GM11168 (cell line): Measurements from ENCODE around the gene UBE2V1.
"Not testable (repeated sequence)": the region's sequence is repeated elsewhere in the genome, so short reads cannot be mapped to it uniquely, and the experiment has no call there.

ENCODE experiments used
- in situ Hi-C: fragments of 300-500 bp; cut with MboI; formaldehyde crosslinking; loops from one replicate; pipeline ENCODE4 v1.12.0; 2022; ENCODE audit warnings: low sequenced_read_pairs; ENCODE audit not compliant: unreplicated experiment

UBE2V1 gene

GRCh38 chr20:50138479-50139393 lies 25.8 kb upstream of the UBE2V1 start:
- in situ Hi-C loops, result no loop called here

DNA sequence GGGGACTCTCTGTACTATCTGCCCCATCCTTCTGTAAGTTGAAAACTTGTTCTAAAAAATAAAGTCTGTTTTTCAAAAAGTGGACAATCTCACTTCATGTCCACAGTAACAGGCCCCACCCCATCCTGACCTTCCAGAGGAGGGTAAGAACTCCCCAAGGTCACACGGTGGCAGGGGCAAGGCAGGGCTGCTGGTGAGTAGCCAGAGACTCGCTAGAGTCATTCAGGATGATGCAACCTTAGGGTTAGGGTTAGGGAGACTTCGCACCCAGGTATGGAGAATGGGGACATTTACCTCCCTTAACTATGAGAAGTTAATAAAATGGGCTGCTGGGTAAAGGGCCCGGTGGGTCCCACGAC lies 25.1 kb upstream of the UBE2V1 start:
- in situ Hi-C loops, result no loop called here

DNA sequence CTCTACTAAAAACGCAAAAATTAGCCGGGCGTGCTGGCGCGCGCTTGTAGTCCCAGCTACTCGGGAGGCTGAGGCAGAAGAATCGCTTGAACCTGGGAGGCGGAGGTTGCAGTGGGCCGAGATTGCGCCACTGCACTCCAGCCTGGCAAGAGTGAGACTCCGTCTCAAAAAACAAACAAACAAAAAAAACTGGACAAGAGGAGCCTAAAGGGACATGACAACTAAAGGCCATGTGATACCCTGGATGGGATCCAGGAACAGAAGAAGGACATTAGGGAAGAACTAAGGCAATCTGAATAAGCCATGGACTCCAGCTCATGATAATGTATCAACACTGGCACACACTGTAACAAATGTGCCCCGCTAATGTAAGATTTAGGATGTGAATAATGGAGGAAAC lies 24.8 kb upstream of the UBE2V1 start:
- in situ Hi-C loops, result not testable (repeated sequence)

DNA sequence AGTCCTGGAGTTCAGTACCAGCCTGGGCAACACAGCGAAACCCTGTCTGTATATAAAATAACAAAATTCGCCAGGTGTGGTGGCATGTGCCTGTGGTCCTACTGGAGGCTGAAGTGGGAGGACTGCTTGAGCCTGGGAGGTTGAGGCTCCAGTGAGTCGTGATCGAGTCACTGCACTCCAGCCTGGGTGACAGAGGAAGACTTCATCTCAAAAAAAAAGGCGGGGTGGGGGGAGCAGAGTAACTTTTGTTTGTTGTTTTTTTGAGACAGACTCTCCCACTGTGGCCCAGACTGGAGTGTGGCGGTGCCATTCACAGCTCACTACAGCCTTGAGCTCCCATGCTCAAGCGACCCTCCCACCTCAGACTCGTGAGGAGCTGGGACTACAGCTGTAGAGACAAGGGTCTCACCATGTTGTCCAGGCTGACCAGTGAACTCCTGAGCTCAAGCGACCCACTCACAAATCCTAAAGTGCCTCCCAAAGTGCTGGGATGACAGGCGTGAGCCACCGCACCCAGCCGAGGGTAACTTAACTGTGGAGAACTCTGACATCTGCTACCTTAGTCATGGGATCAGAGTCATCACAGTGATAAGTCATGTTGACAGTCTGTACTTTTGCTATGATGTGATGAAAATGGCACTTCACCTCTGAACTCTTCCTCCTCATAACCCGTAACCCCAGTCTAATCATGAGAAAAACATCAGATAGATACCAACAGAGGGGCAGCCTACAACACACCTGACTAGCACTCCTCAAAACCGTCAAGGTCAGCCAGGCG lies 24.1 kb upstream of the UBE2V1 start:
- in situ Hi-C loops, result no loop called here

DNA sequence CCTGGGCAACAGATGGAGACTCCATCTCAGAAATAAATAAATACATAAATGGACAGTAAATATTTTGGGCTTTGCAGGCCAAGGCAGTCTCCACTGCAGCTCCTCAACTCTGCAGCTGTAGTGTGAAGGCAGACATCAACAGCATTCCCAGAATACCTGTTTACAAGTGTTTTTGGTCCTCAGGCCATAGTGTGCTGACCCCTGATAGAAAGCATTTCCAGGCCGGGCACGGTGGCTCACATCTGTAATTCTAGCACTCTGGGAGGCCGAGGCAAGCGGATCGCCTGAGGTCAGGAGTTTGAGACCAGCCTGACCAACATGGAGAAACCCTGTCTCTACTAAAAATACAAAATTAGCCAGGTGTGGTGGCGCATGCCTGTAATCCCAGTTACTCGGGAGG lies 22.2 kb upstream of the UBE2V1 start:
- in situ Hi-C loops, result not testable (repeated sequence)

DNA sequence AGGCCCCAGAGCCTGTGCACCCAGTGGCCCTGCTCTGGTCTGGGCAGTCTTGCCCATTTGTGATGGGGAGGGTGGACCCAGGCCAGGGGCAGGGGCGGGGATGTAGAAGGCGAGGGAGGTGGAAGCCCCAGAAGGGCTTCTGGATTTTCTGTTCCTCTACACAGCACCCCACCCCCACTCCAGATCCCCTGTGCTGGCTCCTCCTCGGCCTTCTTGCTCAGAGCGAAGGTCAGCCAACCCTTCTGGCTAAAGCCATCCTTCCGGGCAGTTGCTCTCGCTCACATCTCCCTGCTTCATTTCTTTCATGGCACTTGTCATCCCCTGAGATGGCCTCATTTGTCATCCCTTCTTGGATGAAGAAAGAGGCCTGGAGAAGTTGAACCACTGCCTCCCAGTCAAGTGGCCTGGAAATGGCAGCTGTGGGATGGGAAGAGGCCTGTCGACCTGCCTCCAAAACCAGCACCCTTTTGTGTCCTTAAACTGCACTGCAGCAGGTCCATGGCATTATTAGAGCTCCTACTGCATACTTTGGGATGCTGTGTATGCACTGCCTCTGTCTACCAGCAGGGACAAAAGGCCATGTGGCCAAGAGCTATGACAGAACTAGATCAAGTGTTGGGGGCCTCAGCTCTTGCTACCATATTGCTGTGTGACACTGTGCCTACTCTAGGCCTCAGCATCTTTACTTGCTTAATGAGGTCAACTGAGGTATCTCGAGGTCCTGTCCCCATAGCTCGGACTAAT lies 20.7 kb upstream of the UBE2V1 start:
- in situ Hi-C loops, result no loop called here

DNA sequence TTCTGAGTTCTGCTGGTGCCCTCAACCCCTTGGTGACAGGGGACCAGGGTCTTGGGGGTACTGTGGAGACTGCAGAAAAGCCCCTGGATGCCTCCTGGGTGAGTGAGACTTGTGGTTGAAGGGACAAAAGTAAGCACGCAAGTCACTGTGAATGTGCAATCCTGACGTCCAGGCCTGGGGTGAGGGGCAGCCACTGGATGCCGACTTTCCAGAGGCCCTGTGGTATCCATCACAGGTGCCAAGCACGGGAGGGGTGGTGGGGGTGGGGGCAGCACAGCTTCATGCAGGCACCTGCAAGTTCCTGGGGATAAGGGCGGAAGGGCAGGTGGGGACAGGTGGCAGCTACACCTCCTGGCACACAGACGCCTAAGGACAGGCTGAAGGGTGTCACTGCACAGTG lies 20.1 kb upstream of the UBE2V1 start:
- in situ Hi-C loops, result no loop called here

- in situ Hi-C loops, result no loop called here
Measured at GRCh38 chr20:50130995-50131394, 18.0 kb upstream of the UBE2V1 start.

DNA sequence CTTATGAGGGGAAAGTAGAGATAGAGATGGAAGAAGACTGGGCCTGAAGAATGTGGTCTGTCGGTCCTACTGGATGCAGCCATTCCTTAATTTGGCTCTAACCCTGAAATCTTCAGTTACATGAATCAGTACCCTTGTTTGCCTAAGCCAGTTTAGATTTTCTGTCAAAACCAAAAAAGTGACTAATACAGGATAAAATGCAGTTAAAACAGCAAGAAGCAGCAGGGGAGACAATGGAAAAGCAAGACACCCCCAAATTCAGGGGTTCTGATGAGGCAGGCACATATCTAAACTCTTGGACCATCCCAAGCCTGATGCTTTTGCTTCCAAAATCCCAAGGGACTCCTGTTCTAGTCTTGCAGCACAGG lies 17.4 kb upstream of the UBE2V1 start:
- in situ Hi-C loops, result no loop called here

DNA sequence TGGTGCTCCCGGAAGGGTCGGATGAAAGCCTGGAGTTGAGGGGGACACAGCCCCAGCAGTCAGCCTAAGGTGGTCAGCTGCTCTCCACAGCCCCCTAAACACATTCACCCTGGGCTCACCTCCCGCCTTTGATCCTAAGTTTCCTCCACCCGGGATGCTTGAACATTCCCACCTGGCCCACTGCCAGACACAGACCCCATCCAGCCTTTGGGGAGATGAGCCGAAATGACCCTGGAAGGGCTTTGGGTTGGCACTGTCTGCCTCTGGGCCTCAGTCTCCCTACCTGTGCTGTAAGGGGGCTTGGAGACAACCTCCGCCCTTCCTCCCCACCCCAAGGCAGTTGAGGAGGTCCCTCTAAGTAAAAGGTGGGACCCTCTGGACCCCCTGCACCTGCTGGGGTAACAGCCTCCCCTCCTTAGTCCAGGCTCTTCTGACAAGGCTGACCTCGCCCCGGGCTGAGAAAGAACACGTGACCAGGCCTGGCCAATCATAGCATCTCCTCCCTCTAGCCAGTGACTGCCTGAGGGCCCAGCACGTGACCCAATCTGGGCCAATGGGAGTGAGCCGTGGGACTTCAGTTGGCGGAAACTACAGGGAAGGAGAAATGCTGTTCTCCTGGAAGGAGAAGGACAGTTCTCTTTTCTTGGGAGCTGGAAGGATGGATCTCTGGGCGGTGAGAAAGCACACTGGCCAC lies 16.9 kb upstream of the UBE2V1 start:
- in situ Hi-C loops, result no loop called here

DNA sequence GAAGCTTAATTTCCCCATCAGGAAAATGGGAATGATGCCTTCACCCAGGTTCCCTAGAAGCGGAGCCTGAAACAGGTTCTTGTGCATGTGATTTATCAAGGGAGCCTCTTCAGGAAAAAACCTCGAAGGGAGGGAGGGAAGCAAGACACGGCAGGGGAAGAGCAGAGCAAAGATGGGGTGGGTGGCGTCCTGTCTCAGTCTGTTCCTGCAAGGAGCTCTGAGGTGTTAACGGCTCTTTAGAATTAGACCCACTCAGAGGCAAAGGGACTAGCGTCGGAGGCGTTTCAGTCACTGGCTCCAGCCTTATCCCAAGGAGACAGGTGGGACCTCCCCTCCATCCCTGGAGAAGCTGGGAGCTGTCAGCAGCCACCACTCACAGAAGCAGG lies 15.6 kb upstream of the UBE2V1 start:
- in situ Hi-C loops, result no loop called here

DNA sequence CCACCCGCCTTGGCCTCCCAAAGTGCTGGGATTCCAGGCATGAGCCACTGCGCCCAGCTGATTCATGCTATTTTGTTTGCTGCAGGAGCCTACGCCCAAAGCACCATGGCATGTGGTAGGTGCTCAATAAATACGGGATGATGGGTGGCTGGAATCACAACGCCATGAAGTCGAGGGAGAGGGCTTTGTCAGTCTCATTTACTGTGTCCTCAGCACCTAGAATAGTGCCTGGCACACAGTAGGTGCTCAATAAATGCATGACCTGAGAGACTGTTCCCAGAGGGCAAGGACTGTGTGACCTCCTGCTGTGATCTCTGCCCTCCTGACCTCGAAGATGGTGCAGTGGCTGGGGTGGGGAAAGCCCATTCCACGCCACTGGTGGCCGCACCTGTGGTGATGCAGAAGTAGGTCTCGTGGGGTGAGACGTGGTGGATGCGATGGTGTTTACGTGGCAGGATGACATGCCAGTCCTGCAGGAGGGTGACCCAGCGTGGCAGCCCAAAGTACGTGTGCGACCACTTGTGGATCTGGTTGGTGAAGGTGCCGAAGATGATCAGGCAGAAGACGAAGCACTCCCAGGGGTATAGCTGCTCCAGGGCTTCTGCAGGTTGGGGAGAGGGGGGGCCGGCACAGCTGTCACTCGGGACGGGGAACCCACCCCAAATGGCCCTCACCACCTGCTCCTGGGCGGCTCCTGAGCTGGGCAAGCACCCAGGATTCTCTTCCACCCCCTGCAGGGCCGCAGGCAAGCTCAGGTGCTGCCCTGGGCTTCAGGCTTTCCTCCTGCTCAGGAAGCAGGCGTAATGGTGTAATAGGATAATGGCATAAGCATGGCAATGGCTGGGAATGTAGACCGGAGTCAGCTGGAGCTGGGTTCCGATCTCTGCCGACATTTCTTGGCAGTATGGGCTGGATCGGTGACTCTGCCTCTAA lies 14.9 kb upstream of the UBE2V1 start:
- in situ Hi-C loops, result no loop called here

DNA sequence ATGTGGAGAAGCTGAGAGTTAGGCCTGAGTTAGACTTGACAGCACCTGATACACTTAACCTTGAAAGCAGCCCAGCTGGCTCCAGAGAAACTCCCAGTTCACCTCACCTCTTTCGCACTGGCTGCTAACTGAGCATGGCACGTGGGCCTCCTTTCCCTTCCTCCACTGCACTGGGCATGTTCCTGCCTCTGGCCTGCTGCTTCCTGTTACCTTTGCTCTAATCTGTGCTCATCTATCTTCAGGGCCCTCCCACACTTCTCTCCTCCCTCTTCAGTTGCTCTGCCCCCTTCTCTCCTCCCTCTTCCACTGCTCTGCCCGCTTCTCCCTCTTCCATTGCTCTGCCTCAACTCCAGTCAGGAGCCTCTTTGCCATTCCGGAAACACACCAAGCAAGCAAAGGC lies 13.7 kb upstream of the UBE2V1 start:
- in situ Hi-C loops, result no loop called here

DNA sequence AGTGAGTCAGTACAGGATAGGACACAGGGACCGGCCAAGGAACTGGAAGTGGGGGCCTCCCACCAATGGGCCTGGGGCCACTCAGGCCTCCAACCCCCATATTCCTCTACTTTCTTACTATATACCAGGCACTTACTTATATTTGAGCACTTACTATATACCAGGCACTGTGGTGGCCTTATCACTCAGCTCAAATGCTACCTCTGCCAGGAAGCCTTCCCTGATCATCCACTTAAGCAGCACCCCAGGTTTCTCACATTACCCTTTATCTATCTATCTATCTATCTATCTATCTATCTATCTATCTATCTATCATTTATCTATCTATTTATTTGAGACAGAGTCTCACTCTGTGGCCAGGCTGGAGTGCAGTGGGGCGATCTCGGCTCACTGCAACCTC lies 12.3 kb upstream of the UBE2V1 start:
- in situ Hi-C loops, result no loop called here

GRCh38 chr20:50124496-50124895 lies 11.5 kb upstream of the UBE2V1 start:
- in situ Hi-C loops, result no loop called here

GRCh38 chr20:50123418-50123817 lies 10.5 kb upstream of the UBE2V1 start:
- in situ Hi-C loops, result no loop called here

DNA sequence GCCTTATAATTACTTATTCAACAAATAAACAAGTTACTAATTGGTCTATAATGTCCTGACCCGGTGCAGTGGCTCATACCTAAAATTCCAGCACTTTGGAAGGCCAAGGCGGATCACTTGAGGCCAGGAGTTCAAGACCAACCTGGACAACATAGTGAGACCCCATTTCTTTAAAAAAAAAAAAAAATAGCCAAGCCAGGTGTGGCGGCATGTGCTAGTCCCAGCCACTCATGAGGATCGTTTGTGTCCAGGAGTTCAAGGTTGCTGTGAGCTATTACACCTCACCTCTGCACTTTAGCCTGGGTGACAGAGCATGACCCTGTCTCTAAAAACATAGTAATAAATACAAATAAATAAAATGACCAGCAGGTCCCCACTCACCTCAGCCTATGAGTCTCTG lies 9.8 kb upstream of the UBE2V1 start:
- in situ Hi-C loops, result no loop called here

DNA sequence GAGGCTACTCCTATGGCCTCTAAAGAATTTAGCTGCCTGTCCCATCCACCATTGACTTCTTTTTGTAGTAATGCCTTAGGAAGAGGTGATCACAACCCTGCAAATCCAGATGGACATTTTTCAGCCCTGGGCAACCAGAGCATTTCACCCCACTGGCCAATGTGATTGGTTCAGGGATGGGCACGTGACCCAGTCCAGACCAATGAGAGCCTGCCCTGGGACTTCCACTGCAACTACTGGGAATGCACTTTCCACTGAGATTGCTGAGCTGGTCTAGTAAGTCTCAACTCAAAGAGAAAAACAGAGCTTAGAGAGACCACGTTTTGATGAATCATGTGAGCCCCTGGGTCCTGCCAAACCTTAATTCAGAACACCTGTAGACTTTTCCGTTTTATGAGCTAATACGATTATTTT lies 8.9 kb upstream of the UBE2V1 start:
- in situ Hi-C loops, result no loop called here

DNA sequence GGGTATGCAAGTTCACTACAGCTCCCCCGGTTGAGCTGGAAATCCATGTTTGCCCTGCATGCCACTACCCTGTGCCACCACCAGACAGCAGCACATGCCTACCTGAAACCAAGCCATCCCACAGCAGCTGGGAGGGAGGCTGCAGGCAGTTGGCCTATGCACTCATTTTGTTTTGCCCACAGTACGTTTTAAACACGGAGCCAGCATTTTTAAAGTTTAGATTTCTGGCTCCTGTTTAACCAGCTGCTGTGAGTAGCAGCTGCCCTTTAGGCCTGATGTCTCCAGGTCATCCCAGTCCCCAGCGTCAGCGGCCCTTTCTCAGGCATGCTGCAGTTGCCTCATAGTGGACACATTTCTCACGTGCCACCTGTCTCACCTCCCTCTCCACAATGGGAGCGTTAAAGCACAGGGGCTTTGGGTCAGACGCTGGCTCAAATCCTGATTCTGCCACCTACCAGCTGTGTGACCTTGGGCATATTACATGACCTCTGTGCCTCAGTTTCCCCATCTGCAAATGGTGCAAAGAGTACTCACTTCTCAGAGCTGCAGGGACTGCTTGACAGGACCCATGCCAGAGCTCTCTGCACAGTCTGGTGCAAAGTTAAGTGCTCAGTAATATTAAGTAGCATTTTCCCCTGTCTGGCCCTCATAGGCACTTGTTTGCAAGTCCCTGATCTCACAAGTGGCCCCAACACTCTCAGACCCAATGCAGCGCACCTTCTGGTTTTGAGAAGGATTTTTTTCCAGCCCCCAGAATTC lies 8.2 kb upstream of the UBE2V1 start:
- in situ Hi-C loops, result no loop called here
